ENCODE data around the gene ARFIP2.

GRCh38 chr11:6473451-6474412, 7.4 kb downstream of the ARFIP2 start, which contains the start of gene TRIM3:
- TF ChIP-seq CTCF (IDR thresholded peaks at IDR 0.05 in 8 of 11, conservative IDR thresholded peaks at IDR 0.05 in 3 of 11) (peak in 1 of 11 experiments; percentile 15), POLR2A (IDR thresholded peaks at IDR 0.05) (peak in 1 of 3 donors; percentile 19)

Measured in spleen (tissue), 7 donors.